ENCODE results near the gene AFP. TPM values are rescaled to one million over a fixed set of nuclear protein-coding genes. Genes with fewer than 3 reads are reported as not detected.
A peak's percentile ranks its signal among the peaks of the same experiment; 100 is the strongest.

The AFP gene
- total and polyA plus RNA-seq, 2 of the 13 experiments (the other 11 are each of a cell fraction or from before 2014, with no cell fraction given): 9,434 to 13,105 TPM

GRCh38 chr4:73396304-73396703 lies 39.7 kb upstream of the AFP start (continued):
- TF ChIP-seq ARID5B (CRISPR knock-in tag; IDR thresholded peaks at IDR 0.05) (peak; percentile 52), ZNF468 (CRISPR knock-in tag; IDR thresholded peaks at IDR 0.05) (no peak), PAXIP1 (CRISPR knock-in tag; conservative IDR thresholded peaks at IDR 0.05) (peak; percentile 19; the same call in 1 of the 2 replicates), NR2C2 (CRISPR knock-in tag; IDR thresholded peaks at IDR 0.05; ENCODE audit: borderline replicate concordance) (0 out of 2 replicates have a peak, but pooled peaks have one; percentile 45), NBN (conservative IDR thresholded peaks at IDR 0.05) (no peak), ZBTB42 (CRISPR knock-in tag; IDR thresholded peaks at IDR 0.05) (no peak), CREB1 (IDR thresholded peaks at IDR 0.05) (no peak), CREB1 (CRISPR knock-in tag; IDR thresholded peaks at IDR 0.05) (0 out of 2 replicates have a peak, but pooled peaks have one; percentile 20), ZNF678 (CRISPR knock-in tag; IDR thresholded peaks at IDR 0.05) (no peak), RFXAP (CRISPR knock-in tag; IDR thresholded peaks at IDR 0.05; ENCODE audit: borderline replicate concordance) (no peak), EZH2 (conservative IDR thresholded peaks at IDR 0.05; ENCODE audit: low read depth, low read length) (no peak), MEIS1 (CRISPR knock-in tag; IDR thresholded peaks at IDR 0.05; ENCODE audit: borderline replicate concordance) (no peak), SOX13 (IDR thresholded peaks at IDR 0.05) (no peak), SOX13 (CRISPR knock-in tag; conservative IDR thresholded peaks at IDR 0.05 in 1 of 2, IDR thresholded peaks at IDR 0.05 in 1 of 2) (0 out of 4 replicates have a peak, but pooled peaks of 1 of the 2 experiments have one; percentile 32), KDM1A (CRISPR knock-in tag; IDR thresholded peaks at IDR 0.05) (no peak), NR2F6 (IDR thresholded peaks at IDR 0.05) (peak; percentile 55; the same call in 1 of the 2 replicates), NR2F6 (CRISPR knock-in tag; IDR thresholded peaks at IDR 0.05) (peak; percentile 59), ZFP41 (CRISPR knock-in tag; IDR thresholded peaks at IDR 0.05; ENCODE audit: borderline replicate concordance) (no peak), EP300 (IDR thresholded peaks at IDR 0.05; ENCODE audit: low read depth in 2 of 2, low read length in 2 of 2) (0 out of 4 replicates have a peak, but pooled peaks of 1 of the 2 experiments have one; percentile 46), EP300 (CRISPR knock-in tag; IDR thresholded peaks at IDR 0.05; ENCODE audit: borderline replicate concordance) (no peak)
